IPS-NIHi7 (cell line): ENCODE measurements around the gene ADGRV1.
"Not testable (repeated sequence)": the region's sequence is repeated elsewhere in the genome, so short reads cannot be mapped to it uniquely, and the experiment has no call there.

Source experiments
- DNase-seq: peaks from one replicate; pipeline ENCODE4 v3.0.0; 2012; ENCODE audit warnings: mixed read lengths; ENCODE audit errors: extremely low spot score

Gene ADGRV1

DNA sequence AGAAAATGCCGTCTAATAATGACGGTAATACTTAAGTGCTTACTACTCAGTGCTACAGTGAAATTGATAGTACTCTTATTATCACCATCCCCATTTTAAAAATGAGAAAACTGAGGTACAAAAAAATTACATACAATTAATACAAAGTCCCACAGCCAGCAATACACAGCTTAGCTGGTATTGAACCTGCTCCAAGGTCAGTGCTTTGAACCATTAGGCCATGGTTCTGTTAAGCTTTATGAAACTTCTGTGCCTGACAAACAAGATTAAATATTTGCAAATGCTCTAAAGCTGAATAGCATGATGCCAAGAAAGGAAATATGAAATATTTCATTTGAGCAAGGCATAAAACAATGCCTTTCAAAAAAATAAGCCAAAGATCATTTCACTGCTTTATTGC is 467.4 kb downstream of the ADGRV1 start:
- DNase-seq = no peak

DNA sequence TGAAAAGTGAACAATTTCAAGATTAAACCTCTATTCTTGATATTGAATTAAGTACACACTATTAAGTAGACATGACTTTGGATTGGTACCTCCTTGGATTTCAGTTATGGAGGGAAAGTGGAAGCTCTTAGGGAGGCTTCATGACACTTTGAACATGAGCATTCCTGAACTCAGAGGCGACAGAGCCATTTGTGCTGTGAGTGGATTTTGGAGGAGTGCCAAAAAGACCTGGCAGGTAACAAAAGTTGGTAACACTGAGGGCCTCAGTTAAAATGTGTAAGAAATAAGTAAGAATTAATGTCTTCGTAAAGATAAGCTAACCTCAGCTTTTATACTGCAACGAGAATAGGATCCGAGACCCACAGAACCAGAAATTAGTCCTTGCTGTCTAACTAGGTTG is 467.9 kb downstream of the ADGRV1 start:
- DNase-seq = no peak

DNA sequence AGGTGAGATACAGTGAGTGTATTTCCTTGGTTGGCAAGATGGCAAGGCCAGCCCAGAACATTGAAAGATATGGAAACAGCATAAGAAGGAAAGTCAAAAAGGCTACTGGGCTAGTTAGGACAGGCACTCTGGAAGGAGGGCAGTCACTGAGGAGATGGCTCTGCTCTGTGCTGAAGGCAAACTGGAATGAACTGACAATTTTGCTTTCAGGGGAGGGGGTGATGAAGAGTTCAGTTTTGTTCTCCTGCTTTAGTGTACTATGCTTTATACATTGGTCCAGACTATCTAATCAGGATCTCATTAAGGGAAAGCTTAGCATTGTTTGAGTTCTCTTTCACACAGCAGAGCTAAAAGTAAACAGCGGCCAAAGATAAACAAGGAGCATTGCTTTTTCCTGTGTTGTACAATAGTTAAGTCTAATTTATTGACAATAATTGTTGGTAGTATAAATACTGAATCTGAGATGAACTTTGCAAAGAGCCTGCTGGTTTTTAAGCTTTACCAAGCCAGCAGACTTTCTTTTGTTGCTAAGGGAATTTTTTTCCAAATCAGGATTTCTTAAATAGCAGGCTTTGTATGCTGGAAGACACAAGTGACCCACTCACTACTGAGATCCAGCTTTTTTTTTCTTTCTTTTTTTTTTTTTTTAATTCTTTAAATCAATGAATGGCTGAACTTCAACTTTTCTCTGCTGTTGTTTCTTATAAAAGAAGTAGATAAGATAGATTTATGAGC is 469.0 kb downstream of the ADGRV1 start:
- no peak for DNase-seq

DNA sequence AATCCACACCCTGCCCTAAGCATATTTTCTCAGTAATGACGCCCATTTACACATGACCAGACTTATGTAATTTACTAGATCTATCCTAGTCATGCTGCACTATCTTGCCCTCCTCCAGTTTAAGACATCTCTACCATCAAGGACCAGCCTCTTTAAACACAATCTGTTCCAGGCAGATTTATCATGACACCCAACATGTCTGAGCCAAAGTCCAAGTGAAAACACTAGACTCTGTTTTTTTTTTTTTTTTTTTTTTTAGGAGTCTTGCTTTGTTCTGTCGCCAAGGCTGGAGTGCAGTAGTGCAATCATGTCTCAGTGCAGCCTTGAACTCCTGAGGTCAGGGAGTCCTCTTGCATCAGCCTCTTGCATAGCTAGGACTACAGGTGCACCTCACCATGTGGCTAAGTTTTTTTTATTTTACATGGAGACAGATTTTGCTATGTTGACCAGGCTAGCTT is 469.9 kb downstream of the ADGRV1 start:
- DNase-seq = no peak

DNA sequence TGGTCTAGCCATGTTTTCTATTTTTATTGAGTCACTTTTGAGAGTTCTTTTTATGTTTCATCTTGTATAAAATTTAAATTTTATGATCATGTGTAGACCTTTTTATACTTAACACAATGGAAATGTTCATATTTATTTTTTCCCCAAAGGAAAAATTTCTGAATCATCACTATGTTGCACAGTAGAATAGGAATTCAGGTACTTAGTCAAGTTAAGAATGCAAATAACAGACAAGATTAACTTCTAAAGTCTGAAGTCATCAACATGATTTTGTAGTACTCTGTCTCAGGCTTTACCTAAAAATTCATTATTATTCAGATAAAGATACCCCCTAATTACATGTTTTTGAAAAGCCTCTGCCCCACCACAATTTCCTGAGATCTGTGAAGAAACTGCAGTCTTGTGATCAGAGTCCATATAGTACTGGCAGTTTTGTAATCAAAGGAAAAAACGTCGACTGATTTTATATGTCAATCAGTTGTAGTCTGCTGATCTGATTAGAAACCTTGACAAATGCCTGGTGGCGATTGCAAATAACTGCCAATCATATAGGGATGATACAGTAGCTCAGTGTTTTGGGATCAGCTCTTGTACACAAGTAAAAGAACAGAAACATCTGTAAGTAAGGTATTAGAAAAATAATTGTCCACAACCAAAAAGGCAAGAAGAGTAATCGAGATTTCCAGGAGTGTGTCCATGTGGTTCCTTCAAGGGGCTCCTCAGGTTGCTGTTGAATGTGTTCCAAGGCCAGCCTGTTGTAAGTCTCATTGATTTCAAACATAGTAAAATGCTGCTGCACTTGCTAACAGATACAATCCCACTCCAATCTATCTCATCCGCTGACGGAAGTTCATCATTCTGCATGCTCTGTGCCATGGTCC is 472.2 kb downstream of the ADGRV1 start:
- DNase-seq = no peak

DNA sequence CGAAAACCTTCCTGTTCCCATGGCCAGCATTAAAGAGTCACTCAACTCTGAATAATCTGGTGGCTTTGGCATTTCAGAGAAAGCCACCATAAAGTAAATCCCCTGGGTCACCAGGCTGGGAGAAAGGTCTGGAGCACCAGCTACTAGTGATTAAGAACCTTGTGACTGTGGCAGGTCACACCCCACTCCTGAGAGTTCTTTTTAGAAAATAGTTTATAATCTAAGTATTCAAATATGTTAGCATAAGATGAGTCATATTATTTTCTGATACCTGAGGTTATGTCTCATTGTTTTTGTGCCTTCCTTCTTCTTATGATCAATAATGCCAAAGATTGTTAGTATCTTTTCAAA is 472.8 kb downstream of the ADGRV1 start:
- DNase-seq = no peak

DNA sequence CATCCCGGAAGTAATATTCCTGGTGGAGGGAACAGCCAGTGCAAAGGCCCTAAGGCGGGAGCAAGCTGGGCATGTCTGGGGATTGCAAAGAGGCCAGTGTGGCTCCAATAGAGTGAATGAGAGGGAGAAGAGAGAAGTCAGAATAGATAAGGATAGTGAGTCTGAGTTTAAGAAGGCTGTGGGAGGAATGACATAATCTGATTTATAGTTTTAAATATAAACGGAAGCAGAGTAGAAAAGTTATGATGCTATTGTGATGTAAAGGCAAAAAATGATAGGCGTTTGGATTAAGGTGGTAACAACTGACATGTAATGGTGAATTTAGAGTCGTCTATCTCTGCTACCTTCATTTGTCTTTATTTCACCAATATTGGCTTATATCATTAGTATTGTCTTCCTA is 473.5 kb downstream of the ADGRV1 start:
- no peak for DNase-seq

DNA sequence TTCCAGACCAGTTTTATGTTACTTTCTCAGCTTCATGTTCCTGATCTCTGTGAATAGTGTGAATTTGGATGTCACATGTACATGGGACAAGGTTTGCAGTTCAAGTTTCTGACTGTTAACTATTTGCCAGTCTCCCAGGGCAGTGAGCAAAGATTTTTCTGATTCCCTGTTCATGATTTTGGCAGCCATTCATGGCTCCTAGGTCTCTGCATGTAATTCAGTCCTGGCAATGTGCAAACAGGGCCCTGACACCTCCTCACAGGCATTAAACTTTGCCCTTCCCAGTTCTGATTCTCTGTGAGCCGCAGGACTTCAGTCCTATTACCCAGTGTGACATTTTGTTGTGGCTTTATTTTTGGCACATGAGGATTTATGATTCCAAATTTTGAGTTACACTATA is 474.8 kb downstream of the ADGRV1 start:
- no peak for DNase-seq

DNA sequence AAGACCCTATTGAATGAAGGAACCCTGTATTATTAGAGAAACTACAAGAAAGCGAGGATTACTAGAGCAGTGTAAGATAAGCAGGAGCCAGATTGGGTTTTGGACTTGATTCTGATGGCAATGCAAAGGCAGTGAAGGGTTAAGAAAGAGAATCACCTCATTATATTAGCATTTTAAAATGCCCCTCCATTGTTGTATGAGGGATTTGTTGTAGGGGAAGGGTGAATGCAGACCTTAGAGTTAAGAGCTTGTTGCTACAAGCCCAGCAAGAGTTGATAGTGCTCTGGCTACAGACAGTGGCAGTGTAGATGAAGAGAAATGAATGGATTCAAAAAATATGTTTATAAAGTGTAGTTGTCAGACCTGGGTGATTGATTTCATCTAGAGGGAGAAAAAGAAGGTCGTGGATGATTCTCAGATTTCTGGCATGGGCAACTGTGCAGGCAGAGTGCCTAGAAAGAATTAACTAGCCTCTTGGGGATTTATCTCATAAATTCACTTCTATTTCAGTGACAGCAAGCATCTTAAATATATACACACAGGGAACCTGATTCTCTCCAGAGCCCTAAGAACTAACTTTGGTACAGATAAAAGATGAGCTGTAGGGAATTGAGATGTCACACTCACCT is 479.7 kb downstream of the ADGRV1 start:
- DNase-seq = peak; percentile 31

DNA sequence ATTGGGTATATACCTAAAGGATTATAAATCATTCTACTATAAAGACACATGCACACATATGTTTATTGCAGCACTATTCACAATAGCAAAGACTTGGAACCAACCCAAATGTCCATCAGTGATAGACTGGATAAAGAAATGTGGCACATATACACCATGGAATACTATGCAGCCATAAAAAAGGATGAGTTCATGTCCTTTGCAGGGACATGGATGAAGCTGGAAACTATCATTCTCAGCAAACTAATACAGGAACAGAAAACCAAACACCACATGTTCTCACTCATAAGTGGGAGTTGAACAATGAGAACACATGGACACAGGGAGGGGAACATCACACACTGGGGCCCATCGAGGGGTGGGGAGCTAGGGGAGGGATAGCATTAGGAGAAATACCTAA is 482.5 kb downstream of the ADGRV1 start:
- not testable (repeated sequence) for DNase-seq

DNA sequence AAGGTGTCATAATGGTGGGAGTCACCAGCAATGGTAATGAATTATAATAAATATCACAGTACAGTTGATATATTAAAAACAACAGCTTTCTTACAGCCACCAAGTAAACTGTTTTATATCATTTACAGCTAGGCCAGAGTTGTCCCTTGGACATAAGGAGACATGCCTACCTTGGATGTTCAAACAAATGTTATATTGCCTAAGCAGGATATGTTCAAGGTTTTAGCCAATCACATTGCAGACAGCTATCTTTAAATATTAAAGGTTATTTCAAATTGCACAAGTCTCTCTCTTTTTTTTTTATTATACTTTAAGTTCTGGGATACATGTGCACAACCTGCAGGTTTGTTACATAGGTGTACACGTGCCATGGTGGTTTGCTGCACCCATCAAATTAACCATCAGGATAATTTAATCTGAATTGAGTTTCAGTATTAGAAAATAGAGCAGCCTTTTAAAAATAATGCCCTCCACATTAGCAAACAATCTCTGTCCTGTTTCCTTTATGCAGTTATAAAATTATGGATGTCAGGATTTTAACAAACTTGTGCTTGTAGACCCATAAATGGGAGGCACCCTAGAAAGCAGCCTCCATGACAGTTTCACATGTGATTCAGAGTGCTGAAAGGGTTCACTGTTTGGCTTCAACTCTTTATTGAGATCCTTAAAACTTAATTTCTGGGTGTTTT is 483.8 kb downstream of the ADGRV1 start:
- DNase-seq = no peak

DNA sequence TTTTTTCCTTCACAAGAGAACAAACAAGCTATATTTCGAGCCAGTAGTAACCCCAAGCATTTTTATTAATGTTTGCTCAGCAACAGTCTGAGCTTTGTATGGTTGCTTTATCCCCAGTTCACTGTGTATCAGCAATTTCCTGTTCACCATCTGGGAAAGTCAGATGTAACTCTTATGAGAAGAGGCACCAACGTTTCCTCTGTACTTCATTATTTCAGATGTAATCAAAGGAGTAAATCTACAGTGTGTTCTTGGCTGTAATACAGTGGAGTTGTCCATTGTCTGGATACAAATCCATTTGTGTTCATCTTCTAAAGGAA is 484.3 kb downstream of the ADGRV1 start:
- DNase-seq = no peak

DNA sequence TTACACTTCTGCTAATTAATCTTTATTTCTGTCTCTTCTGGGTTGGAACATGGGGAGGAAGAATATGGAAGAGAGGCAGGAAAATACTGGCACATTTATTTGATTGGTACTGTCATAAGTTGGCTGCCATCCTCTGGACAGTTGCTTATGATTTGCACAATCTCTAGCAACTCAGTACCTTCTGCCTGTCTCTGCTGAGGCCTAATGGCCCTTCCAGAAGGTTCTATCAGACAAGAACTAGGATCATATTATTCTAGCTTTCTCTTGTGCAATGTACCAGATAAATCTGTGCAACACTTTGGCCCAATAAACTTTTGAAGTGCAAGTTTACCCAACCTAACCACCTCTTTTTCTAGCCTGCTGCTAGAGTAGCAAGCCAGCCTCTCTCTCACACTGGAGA is 489.5 kb downstream of the ADGRV1 start:
- DNase-seq = no peak

DNA sequence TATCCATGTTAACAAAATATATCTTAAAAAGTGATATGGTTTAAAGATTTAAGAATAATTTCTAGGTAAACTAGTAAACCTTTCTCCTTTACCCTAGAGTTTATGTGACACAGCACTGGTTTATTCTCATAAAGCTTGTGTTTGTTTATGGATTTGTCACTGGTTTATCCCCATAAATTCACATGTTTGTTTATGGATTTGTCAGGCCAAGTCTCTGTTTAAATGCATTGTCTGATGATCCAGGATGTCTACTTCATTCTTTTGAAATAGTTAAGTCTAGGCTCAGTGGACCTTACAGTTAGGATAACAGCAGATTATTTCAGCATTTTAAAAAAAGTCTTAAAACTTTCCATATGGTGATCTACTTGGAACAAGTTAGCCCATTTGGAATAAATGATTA is 490.5 kb downstream of the ADGRV1 start:
- no peak for DNase-seq

DNA sequence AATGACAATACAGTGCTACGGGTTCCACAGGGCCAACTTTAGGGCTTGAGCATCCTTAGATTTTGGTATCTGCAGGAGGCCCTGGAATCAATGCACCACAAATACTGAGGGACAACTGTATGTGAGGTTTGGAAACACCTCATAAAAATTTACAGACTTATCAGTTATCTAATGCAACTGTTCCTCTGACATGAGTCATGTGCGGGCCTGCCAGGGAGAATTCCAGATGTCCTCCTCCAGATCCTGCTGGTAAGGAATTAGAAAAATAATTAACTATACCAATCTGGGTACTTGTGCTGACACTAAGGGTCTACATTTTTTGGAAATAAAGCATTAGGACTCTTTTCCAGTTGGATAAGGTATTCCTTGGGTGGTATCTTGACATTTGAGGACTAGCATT is 491.2 kb downstream of the ADGRV1 start:
- DNase-seq = no peak

DNA sequence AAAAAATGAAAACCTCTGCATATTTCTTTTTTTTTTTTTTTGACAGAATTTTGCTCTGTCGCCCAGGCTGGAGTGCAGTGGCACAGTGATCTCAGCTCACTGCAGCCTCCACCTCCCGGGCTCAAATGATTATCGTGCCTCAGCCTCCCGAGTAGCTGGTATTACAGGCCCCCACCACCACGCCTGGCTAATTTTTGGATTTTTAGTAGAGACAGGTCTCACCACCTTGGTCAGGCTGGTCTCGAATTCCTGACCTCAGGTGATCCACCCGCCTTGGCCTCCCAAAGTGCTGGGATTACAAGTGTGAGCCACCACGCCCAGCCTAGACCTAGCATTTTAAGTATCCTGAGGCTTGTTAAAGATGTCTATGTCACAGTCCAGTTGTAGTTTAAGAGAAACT is 493.8 kb downstream of the ADGRV1 start:
- DNase-seq = not testable (repeated sequence)

DNA sequence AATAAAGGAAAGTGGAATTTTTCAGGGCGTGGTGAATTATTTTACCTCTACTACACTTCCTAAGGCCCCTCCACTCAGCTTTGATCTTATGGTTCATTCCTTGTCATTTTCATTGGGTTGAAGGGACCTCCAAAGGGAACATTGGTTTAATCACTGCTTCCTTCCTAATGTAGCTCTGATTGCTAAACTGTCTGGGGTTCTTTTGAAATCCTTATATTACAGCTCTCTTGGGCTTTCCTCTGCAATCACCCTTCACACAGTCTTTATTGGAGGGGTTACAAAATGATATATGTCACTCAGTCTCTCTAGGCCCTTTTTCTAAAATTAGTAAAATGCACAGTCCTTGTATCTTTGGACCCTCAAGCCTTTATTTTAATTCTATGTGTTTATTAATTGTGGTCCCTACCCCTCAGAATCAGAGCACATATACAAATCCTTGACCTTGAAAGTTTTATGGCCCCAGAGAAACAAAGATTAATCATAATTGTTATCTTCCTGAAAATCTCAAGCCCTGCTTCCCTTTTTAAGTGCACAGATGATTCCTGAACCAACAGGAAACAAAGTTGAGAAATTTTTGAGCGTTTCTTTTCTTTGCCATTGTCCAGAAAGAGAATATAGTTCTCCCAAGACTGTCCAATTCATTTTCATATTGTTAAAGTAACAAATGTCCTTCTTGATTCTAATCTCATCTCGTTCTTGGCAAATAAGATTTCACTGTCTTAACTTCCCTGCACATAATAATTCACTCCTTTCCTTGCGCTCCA is 494.6 kb downstream of the ADGRV1 start:
- DNase-seq = no peak

DNA sequence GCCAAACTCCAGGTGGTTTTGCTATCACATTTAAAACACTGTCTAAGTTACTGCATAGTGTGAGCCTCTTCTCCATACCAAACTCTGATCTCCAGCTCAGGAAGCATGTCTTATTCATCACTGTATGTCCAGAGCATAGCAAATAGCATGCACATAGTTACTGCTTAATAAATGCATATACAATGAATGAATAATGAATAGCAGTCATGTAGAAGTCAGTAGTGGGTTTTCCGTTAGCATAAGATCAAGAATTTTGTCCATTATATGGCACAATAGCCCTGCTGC is 495.1 kb downstream of the ADGRV1 start:
- no peak for DNase-seq

DNA sequence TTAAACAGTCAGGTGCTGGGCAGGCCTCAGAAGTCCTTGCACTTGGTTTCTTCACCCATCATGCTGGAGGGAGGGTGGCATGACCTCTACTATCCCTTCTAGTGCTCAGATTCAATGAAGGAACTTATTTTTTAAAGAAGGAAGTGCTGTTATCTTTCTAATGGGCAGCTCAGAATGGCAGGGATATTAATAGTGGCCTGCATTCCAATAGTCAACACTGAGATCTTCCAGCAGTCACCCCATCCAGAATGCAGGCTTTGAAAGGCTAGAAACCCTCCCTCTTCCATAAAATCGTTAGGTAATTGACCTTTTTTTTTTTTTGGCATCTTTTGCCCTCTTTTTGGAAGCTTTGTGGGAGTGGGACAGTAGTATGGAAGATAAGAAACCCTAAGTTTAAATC is 499.6 kb downstream of the ADGRV1 start:
- no peak for DNase-seq

DNA sequence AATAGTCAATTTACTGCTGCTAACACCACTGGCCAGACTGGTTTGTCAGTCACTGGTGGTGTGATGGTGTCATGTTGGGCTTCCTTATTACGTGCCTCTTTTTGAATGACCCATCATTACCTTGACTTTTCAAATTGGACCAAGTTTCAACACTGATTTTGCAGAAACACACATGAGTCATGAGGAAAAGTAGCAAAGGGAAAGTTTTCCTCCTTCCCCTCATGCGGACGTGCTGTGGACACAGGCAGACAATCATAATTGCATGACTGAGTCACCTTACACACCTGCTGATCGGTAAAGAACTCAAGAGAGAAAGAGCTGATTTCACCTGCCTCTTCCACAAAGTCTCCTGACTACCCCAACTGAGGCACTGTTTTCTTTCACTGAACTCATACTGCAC is 500.0 kb downstream of the ADGRV1 start:
- DNase-seq = no peak

DNA sequence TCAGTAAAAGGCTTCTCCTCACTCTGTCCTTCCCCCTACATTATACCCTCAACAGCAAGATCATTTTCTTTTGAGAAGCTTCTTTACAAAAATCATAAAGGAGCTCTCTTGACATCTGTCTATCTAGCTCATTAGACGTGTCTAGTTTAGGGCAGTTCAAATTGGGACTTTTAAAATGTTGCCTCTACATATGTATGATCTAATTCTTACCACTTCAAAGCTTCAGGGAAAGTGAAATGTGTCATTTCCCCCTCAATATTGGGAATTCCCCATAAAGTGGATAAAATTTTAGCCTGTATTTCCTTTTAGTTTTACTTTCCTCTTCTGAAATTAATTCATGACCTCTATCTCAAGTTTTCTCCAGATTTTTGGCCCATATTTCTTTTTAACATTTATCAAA is 500.8 kb downstream of the ADGRV1 start:
- no peak for DNase-seq

DNA sequence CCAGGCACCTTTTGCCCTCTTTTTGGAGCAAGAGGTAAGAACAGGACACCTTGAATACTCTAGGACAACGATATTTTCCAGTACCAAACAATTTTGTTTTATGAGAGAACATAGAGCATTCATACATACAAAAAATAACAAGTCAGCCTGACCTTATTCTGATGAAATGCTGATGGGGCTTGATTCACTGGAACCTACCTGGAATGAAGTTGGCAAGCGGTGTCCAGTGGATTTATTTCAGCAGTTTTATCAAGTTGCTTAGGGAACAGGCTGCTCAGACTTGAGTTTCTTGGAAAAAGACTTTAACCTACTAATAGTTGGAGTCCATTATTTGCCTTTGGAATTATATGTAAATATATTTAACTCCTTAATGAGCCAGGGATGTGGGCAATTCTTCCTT is 502.5 kb downstream of the ADGRV1 start:
- no peak for DNase-seq
